Smooth muscle cell (in vitro differentiated cells): ENCODE measurements around the gene RBPMS2. TPM values are rescaled to one million over a fixed set of nuclear protein-coding genes. Genes with fewer than 3 reads are reported as not detected.

Experiments used
- DNase-seq: peaks from one replicate; lab custom pipeline; 2025; ENCODE audit not compliant: unreplicated experiment; lab: John Stamatoyannopoulos, UW
- H2AFZ ChIP-seq: fragments of 200-600 bp; sonication (generic); 2 replicates; pipeline ENCODE4 v1.6.0; 2016; ENCODE audit warnings: antibody characterized with exemption, low read depth, mild to moderate bottlenecking
- H3F3A ChIP-seq: fragments of 200-600 bp; sonication (generic); 2 replicates; pipeline ENCODE4 v1.6.0; 2017; ENCODE audit warnings: antibody characterized with exemption, low read depth
- H3K27ac ChIP-seq: fragments of 200-600 bp; sonication (generic); 2 replicates; pipeline ENCODE4 v1.5.1; 2016; ENCODE audit warnings: low read depth, mild to moderate bottlenecking
- H3K27me3 ChIP-seq: fragments of 200-600 bp; sonication (generic); 2 replicates; pipeline ENCODE4 v1.6.1; 2016; ENCODE audit warnings: low read depth, mild to moderate bottlenecking
- H3K36me3 ChIP-seq: fragments of 200-600 bp; sonication (generic); 2 replicates; pipeline ENCODE4 v1.5.1; 2016; ENCODE audit warnings: low read depth
- H3K4me1 ChIP-seq: fragments of 200-600 bp; sonication (generic); 2 replicates; pipeline ENCODE4 v1.5.1; 2016; ENCODE audit warnings: low read depth
- H3K4me2 ChIP-seq: fragments of 200-600 bp; sonication (generic); 2 replicates; pipeline ENCODE4 v1.6.0; 2016; ENCODE audit warnings: mild to moderate bottlenecking
- H3K4me3 ChIP-seq: fragments of 200-600 bp; sonication (generic); 2 replicates; pipeline ENCODE4 v1.5.1; 2016; ENCODE audit warnings: mild to moderate bottlenecking
- H3K79me2 ChIP-seq: fragments of 200-600 bp; sonication (generic); 2 replicates; pipeline ENCODE4 v1.6.0; 2016; ENCODE audit warnings: low read depth, mild to moderate bottlenecking
- H3K9ac ChIP-seq: fragments of 200-600 bp; sonication (generic); 2 replicates; pipeline ENCODE4 v1.6.0; 2016; ENCODE audit warnings: low read depth
- H3K9me3 ChIP-seq: fragments of 200-600 bp; sonication (generic); replicated peaks from 2 replicates; pipeline ENCODE4 v1.5.1; 2016; ENCODE audit warnings: low read depth
- H4K20me1 ChIP-seq: fragments of 200-600 bp; sonication (generic); 2 replicates; pipeline ENCODE4 v1.6.0; 2016; ENCODE audit warnings: low read depth
- CTCF ChIP-seq: fragments of 200-600 bp; sonication (generic); IDR thresholded peaks from 2 replicates; pipeline ENCODE4 v1.5.1; 2017; ENCODE audit warnings: borderline replicate concordance, mild to moderate bottlenecking, antibody characterized with exemption; ENCODE audit not compliant: insufficient read depth, poor library complexity, severe bottlenecking
- WGBS: methylation state at CpG from one replicate; pipeline ENCODE4 v1.1.7; 2016; ENCODE audit warnings: low lambda C conversion rate; 5-methylcytosine and 5-hydroxymethylcytosine counted together
- polyA plus RNA-seq: library from polyadenylated mRNA; unstranded; fragments of >200 nt; fragmentation: Nextera tagmentation; extraction: Ambion mirVana; gene quantifications from 2 replicates; pipeline ENCODE4 v1.2.1, GENCODE V29; 2016
- total RNA-seq: library from RNA; depleted of rRNA; stranded (reverse); fragments of >200 nt; gene quantifications from 2 replicates; pipeline ENCODE4 v1.2.3, GENCODE V29; 2014

Gene RBPMS2
- total and polyA plus RNA-seq, 2 experiments from 2014 or later: 1.5 to 22.1 TPM

GRCh38 chr15:64774037-64774628 is 1.3 kb downstream of the RBPMS2 start:
- Histone ChIP-seq H3K27me3 (no peaks in the 10 kb centered on the region), H3F3A (no peaks in the 10 kb centered on the region), H2AFZ (peak overlapping the region; percentile 91), H3K4me3 (peak overlapping the region; percentile 78), H3K27ac (no peak overlapping the region), H4K20me1 (peaks cover 13% of the 10 kb centered on the region), H3K79me2 (peaks cover 43% of the 10 kb centered on the region), H3K9ac (no peak overlapping the region), H3K4me2 (peak overlapping the region; percentile 90), H3K9me3 (no peaks in the 10 kb centered on the region), H3K36me3 (no peaks in the 10 kb centered on the region), H3K4me1 (peaks cover 7% of the 10 kb centered on the region)
- WGBS: 6% methylated on average over 21 of the region's 21 CpGs
- no peak for TF ChIP-seq CTCF
- DNase-seq: no peak

DNA sequence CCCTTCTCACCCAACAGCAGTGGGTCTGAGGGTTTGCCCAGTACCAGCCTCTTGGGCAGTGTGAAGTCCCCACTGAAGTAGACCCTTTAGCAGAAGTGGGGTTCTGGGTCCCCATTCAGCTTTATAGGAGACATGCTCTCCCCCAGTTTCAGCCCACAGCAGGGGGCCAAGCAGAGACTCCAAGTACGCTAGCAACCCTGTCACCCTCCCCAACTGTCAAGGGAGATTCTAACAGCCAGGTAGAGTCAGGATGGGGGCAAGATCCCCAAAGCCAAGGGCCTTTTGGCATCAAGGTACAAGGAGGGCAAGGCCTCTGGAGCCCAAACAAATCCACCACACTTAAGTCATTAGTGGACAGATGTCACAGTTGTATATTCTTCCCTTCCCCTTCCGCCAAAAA is 1.8 kb downstream of the RBPMS2 start:
- peak overlapping the region; percentile 90 for H3K4me2 ChIP-seq
- peaks cover 7% of the 10 kb centered on the region for H3K4me1 ChIP-seq
- 54% methylated on average over 2 of the region's 2 CpGs for WGBS
- DNase-seq: no peak
- no peaks in the 10 kb centered on the region for H3K9me3 ChIP-seq
- H3K27ac ChIP-seq: no peak overlapping the region
- H3F3A ChIP-seq: no peaks in the 10 kb centered on the region
- no peak overlapping the region for H2AFZ ChIP-seq
- H3K27me3 ChIP-seq: no peaks in the 10 kb centered on the region
- no peak for TF ChIP-seq CTCF
- peak overlapping the region; percentile 78 for H3K4me3 ChIP-seq
- H4K20me1 ChIP-seq: peaks cover 13% of the 10 kb centered on the region
- H3K36me3 ChIP-seq: no peaks in the 10 kb centered on the region
- peaks cover 49% of the 10 kb centered on the region for H3K79me2 ChIP-seq
- no peak overlapping the region for H3K9ac ChIP-seq

DNA sequence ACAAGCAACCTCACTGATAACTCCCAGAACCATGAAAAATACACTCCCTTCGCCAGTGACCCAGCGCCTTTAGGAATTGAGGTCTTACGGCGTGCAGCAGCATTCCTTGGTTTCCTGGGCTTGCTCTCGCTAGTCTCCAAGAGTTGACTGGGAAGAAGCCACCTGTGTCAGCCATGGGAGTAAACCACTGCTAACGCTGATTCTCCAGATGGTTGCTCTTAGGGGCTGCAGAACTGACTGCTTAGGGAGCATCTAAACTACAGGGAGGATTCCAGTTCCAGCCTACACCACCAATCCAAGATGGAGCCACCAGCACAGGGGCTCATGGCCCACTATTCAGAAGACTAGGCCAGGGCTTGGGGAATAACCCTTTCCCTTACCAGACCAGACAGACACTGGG is 2.4 kb downstream of the RBPMS2 start:
- Histone ChIP-seq H3K27me3 (no peaks in the 10 kb centered on the region), H2AFZ (no peak overlapping the region), H3K4me2 (no peak overlapping the region), H3K27ac (no peak overlapping the region), H3K4me3 (no peak overlapping the region), H3F3A (no peaks in the 10 kb centered on the region), H3K4me1 (peaks cover 7% of the 10 kb centered on the region), H3K79me2 (peaks cover 55% of the 10 kb centered on the region), H4K20me1 (peaks cover 13% of the 10 kb centered on the region), H3K36me3 (no peaks in the 10 kb centered on the region), H3K9ac (no peak overlapping the region), H3K9me3 (no peaks in the 10 kb centered on the region)
- WGBS: 85% methylated on average over 6 of the region's 6 CpGs
- no peak for DNase-seq
- TF ChIP-seq CTCF: no peak

- no peak overlapping the region for H3K9ac ChIP-seq
- 62% methylated on average over 3 of the region's 3 CpGs for WGBS
- H2AFZ ChIP-seq: no peak overlapping the region
- DNase-seq: no peak
- no peak overlapping the region for H3K4me2 ChIP-seq
- H3F3A ChIP-seq: no peaks in the 10 kb centered on the region
- no peaks in the 10 kb centered on the region for H3K27me3 ChIP-seq
- peaks cover 13% of the 10 kb centered on the region for H4K20me1 ChIP-seq
- H3K4me1 ChIP-seq: peaks cover 7% of the 10 kb centered on the region
- no peaks in the 10 kb centered on the region for H3K9me3 ChIP-seq
- no peak for TF ChIP-seq CTCF
- H3K79me2 ChIP-seq: peaks cover 60% of the 10 kb centered on the region
- no peak overlapping the region for H3K27ac ChIP-seq
- H3K36me3 ChIP-seq: no peaks in the 10 kb centered on the region
- H3K4me3 ChIP-seq: no peak overlapping the region
Measured at GRCh38 chr15:64772488-64772887, 2.9 kb downstream of the RBPMS2 start.
